Psoas muscle (tissue), 8 donors: ENCODE data around the gene SLC13A3. TPM values are rescaled to one million over a fixed set of nuclear protein-coding genes. Genes with fewer than 3 reads are reported as not detected.

Experiments used
- ATAC-seq, 4 donors: fragments of 200-7000 bp; cut with Tn5 transposase; one replicate each; pipeline ENCODE4 v1.9.1; 2020; ENCODE audit warnings: moderate library complexity in 3 of 4, mild to moderate bottlenecking in 2 of 4
- DNase-seq, 2 donors: peaks; one replicate each; pipeline ENCODE4 v3.0.0-alpha.2; 2020
- H3K27ac ChIP-seq: fragments of 200-600 bp; one replicate; pipeline ENCODE4 v1.8.0; 2022
- H3K27me3 ChIP-seq, 3 donors: fragments of 200-600 bp in 1 of 3; one replicate each; pipeline versions ENCODE4 v1.6.1 to v1.8.0; 2013 to 2022; ENCODE audit warnings: low read length in 2 of 3, mild to moderate bottlenecking in 2 of 3, moderate library complexity in 1 of 3; ENCODE audit not compliant: insufficient read depth in 3 of 3
- H3K36me3 ChIP-seq, 2 donors: fragments of 200-600 bp in 1 of 2; one replicate each; pipeline versions ENCODE4 v1.6.1 to v1.8.0; 2013 to 2022; ENCODE audit warnings: low read depth in 1 of 2, mild to moderate bottlenecking in 1 of 2, moderate library complexity in 1 of 2; ENCODE audit not compliant: insufficient read depth in 1 of 2
- H3K4me1 ChIP-seq: fragments of 200-600 bp; one replicate; pipeline ENCODE4 v1.8.0; 2022
- H3K4me3 ChIP-seq: fragments of 200-600 bp; one replicate; pipeline ENCODE4 v1.8.0; 2022; ENCODE audit warnings: mild to moderate bottlenecking
- H3K9me3 ChIP-seq: fragments of 200-600 bp; one replicate; pipeline ENCODE4 v1.8.0; 2022
- CTCF ChIP-seq: fragments of 200-600 bp; IDR thresholded peaks from one replicate; pipeline ENCODE4 v1.8.0; 2022; ENCODE audit warnings: antibody characterized with exemption
- WGBS, 3 donors: extraction: QIAGEN DNeasy Blood & Tissue Kit; methylation state at CpG; one replicate each; pipeline versions ENCODE4 v1.1.6 to v1.1.7; 2013; 5-methylcytosine and 5-hydroxymethylcytosine counted together
- intact Hi-C, 2 donors: fragments of 100-400 bp; cut with DNase I; formaldehyde crosslinking; loops; one replicate each; pipeline versions ENCODE4 v1.11.0 to v1.14.2; 2022
- polyA plus RNA-seq, 3 donors: library from polyadenylated mRNA; stranded (reverse); fragments of 200-250 nt; gene quantifications; one replicate each; pipeline ENCODE4 v1.2.3, GENCODE V29; 2013
- total RNA-seq, 4 donors: library from RNA; stranded (reverse); fragmentation: NEBNext Ultra II Directional in 2 of 4; extraction: Animal tissue kit (Norgen Biotek cat#: 25700) in 2 of 4; gene quantifications; one replicate each; pipeline versions ENCODE4 v1.2.1 to v1.2.4, GENCODE V29; 2021 to 2023
- donor health status: healthy with polysubstance abuse.
- donor health status: DM: no; HTN: no; CAD: no; lungs with moderate emphysema.
- donor health status: Bipolar disorder and iron deficiency.
- donor health status: healthy.
- donor health status: DM: yes; HTN: yes; CAD: no.
- donor health status: DM: no; HTN: no; CAD: no.
- donor health status: DM: no; HTN: no; CAD: no.
- donor health status: DM: yes; HTN: yes; CAD: no.

Gene SLC13A3
- total and polyA plus RNA-seq, 7 donors: 0.04 to 0.38 (median 0.15) TPM

- Histone ChIP-seq H3K4me1 (no peaks in the 10 kb centered on the region), H3K27me3 (no peaks in the 10 kb centered on the region), H3K27ac (no peak overlapping the region), H3K9me3 (peaks cover 16% of the 10 kb centered on the region), H3K36me3 (no peaks in the 10 kb centered on the region), H3K4me3 (no peak overlapping the region)
- intact Hi-C loops: no loop called here
- DNase-seq (no peak), ATAC-seq (no peak)
- 29 to 45% (median 41%) methylated on average over 1 of the region's 1 CpG for WGBS, 3 donors
- TF ChIP-seq CTCF: no peak
Measured at GRCh38 chr20:46590443-46590842, 60.8 kb downstream of the SLC13A3 start.

- Histone ChIP-seq H3K27ac (no peak overlapping the region), H3K9me3 (peaks cover 16% of the 10 kb centered on the region), H3K4me3 (no peak overlapping the region), H3K36me3 (no peaks in the 10 kb centered on the region), H3K4me1 (no peaks in the 10 kb centered on the region), H3K27me3 (peaks cover 0 to 2% (median 0%) of the 10 kb centered on the region in 3 donors)
- WGBS, 3 donors: 75 to 81% (median 76%) methylated on average over 14 of the region's 14 CpGs
- intact Hi-C loops: no loop called here
- ATAC-seq (no peak), DNase-seq (no peak)
- TF ChIP-seq CTCF: no peak
Measured at GRCh38 chr20:46588532-46589511, 62.4 kb downstream of the SLC13A3 start.

- WGBS, 3 donors: 56 to 60% (median 57%) methylated on average over 7 of the region's 7 CpGs
- no peak for ATAC-seq
Measured at GRCh38 chr20:46587986-46588385, 63.3 kb downstream of the SLC13A3 start.

DNA sequence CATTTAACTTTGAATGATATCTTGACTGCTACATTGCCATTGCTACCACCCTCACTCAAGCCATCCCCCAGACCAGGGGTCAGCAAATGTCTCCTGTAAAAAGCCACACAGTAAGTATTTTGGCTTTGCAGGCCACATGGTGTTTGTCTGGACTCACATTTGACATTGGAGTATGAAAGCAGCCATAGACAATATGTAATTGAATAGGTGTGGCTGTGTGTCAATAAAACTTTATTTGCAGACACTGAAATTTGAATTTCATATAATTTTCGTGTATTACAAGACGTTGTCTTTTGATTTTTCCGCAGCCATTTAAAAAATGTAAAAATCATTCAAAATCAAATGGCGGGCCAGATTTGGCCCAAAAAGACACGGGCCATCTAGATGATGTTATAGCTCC, 64.5 kb downstream of the SLC13A3 start:
- TF ChIP-seq CTCF: no peak
- Histone ChIP-seq H3K4me1 (no peaks in the 10 kb centered on the region), H3K27me3 (peaks cover 0 to 2% (median 0%) of the 10 kb centered on the region in 3 donors), H3K9me3 (peaks cover 8% of the 10 kb centered on the region), H3K4me3 (no peak overlapping the region), H3K27ac (no peak overlapping the region), H3K36me3 (no peaks in the 10 kb centered on the region)
- no peak for DNase-seq
- no peak for ATAC-seq
- 96 to 98% (median 97%) methylated on average over 5 of the region's 5 CpGs for WGBS, 3 donors
- intact Hi-C loops: no loop called here

More at GRCh38 chr20:46587986-46588385, 63.3 kb downstream of the SLC13A3 start:
- Histone ChIP-seq H3K4me3 (no peak overlapping the region), H3K27ac (no peak overlapping the region), H3K4me1 (no peaks in the 10 kb centered on the region), H3K27me3 (peaks cover 0 to 2% (median 0%) of the 10 kb centered on the region in 3 donors), H3K36me3 (no peaks in the 10 kb centered on the region), H3K9me3 (peaks cover 15% of the 10 kb centered on the region)
- no peak for DNase-seq
- TF ChIP-seq CTCF: no peak
- intact Hi-C loops: no loop called here
